ENCODE data around the gene MRI1.

MRI1 gene

DNA sequence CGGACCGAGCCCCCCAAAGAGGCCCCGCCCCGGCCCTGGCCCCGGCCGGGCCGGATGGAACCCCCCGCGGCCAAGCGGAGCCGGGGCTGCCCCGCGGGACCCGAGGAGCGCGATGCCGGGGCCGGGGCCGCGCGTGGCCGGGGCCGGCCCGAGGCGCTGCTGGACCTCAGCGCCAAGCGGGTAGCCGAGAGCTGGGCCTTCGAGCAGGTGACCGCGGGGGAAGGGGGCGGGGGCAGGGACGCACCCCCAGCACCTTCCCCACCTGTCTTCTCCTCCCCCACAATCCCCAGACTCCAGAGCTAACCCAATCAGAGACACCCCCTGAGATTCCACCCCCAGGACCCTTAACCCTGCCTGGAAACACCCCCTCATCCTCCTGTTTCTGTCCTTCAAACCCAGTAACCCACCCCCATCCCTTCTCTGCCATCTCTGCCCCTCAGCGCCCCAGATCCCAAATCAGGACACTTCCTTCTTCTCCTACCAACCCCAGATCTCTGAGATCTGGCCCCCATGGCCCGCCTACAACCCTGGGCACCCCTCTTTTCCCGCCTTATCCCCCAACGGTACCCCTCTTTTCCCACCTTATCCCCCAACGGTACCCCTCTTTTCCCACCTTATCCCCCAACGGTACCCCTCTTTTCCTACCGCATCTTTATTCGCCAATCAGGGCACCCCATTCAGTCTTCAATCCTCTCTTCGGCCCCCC, 31.4 kb downstream of the MRI1 start:
- peak overlapping the region; percentile 62 for H3K4me2 ChIP-seq (ENCODE audit: low read length)
- peak overlapping the region; percentile 63 for H3K27ac ChIP-seq
- H3K4me3 ChIP-seq (ENCODE audit: low read depth, low read length) = peak overlapping the region; percentile 72
- H2AFZ ChIP-seq = peak overlapping the region; percentile 75
- peaks cover 8% of the 10 kb centered on the region for H3K4me1 ChIP-seq
- TF ChIP-seq, protein P1, sequence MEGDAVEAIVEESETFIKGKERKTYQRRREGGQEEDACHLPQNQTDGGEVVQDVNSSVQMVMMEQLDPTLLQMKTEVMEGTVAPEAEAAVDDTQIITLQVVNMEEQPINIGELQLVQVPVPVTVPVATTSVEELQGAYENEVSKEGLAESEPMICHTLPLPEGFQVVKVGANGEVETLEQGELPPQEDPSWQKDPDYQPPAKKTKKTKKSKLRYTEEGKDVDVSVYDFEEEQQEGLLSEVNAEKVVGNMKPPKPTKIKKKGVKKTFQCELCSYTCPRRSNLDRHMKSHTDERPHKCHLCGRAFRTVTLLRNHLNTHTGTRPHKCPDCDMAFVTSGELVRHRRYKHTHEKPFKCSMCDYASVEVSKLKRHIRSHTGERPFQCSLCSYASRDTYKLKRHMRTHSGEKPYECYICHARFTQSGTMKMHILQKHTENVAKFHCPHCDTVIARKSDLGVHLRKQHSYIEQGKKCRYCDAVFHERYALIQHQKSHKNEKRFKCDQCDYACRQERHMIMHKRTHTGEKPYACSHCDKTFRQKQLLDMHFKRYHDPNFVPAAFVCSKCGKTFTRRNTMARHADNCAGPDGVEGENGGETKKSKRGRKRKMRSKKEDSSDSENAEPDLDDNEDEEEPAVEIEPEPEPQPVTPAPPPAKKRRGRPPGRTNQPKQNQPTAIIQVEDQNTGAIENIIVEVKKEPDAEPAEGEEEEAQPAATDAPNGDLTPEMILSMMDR (IDR thresholded peaks at IDR 0.05) = no peak
- no peaks in the 10 kb centered on the region for H3K79me2 ChIP-seq
- no peaks in the 10 kb centered on the region for H3K36me3 ChIP-seq (ENCODE audit: control insufficient read depth, insufficient read depth, low read length)
- H3K9me3 ChIP-seq (ENCODE audit: control insufficient read depth, low read length) = no peaks in the 10 kb centered on the region
- H3K27me3 ChIP-seq (ENCODE audit: control insufficient read depth, insufficient read depth, low read length) = no peaks in the 10 kb centered on the region
- H3K9ac ChIP-seq = no peak overlapping the region

DNA sequence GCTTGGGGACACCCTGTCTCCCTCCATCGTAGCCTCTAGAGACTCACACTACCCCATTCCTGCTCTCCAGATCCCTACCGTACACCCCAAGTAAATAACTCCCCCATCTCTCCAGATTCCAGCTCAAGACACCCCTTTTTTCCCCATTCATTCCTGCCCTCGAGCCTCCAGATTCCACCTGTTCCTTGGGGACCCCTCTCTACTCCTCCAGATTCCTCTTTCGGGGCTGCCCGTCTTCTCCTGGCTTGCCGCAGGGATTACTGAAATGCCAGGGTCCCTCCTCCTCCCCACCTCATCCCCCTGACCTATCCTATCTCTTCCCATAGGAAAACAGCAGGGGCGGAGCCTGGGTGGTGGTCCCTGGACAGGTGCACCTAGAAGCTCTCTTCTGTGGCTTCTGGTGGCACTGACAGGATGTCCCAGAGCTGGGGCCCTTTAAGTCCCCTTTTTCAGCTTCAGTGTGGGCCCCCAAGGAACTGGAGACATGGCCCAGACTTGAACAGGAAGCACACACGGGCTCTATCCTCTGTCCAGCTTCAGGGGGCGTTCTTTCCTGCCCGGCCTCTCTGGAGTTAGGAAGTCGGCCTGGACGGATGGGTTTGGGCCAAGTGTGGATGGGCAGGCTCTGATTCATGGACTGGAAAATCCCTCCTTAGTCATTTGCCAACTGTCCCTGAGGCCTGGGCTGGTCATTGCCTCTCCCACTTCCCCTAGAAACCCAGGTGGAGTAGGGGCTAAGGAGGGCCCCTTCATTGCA, 32.2 kb downstream of the MRI1 start:
- Histone ChIP-seq H3K79me2 (no peaks in the 10 kb centered on the region), H3K4me1 (peaks cover 8% of the 10 kb centered on the region), H3K36me3 (ENCODE audit: control insufficient read depth, insufficient read depth, low read length) (no peaks in the 10 kb centered on the region), H3K4me3 (ENCODE audit: low read depth, low read length) (peak overlapping the region; percentile 72), H3K27ac (peak overlapping the region; percentile 34), H3K9ac (no peak overlapping the region), H3K9me3 (ENCODE audit: control insufficient read depth, low read length) (no peaks in the 10 kb centered on the region), H3K27me3 (ENCODE audit: control insufficient read depth, insufficient read depth, low read length) (no peaks in the 10 kb centered on the region), H2AFZ (no peak overlapping the region), H3K4me2 (ENCODE audit: low read length) (peak overlapping the region; percentile 62)
- TF ChIP-seq, protein P1 (IDR thresholded peaks at IDR 0.05) = no peak

DNA sequence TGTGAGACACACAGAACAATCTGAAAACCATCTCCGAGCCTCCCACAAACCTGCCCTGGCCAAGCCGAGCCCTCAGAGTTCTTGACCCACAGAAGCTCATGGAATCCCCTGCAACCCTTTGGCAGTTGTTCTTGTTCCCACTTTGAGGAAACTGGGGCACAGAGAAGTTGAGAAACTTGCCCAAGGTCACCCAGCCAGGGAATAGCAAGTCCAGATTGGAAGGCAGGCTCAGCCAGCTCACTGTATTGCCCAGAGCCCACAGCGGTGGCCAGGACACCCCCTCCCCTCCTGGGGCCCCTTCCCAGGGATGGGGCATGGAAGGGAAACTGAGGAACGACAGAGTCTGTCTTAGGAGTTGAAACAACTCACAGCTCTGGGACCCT, 32.7 kb downstream of the MRI1 start:
- Histone ChIP-seq H3K4me3 (ENCODE audit: low read depth, low read length) (no peak overlapping the region), H3K36me3 (ENCODE audit: control insufficient read depth, insufficient read depth, low read length) (no peaks in the 10 kb centered on the region), H3K4me1 (peaks cover 8% of the 10 kb centered on the region), H3K9ac (no peak overlapping the region), H2AFZ (no peak overlapping the region), H3K9me3 (ENCODE audit: control insufficient read depth, low read length) (no peaks in the 10 kb centered on the region), H3K79me2 (no peaks in the 10 kb centered on the region), H3K4me2 (ENCODE audit: low read length) (peak overlapping the region; percentile 62), H3K27ac (peak overlapping the region; percentile 34), H3K27me3 (ENCODE audit: control insufficient read depth, insufficient read depth, low read length) (no peaks in the 10 kb centered on the region)
- TF ChIP-seq, protein P1 (IDR thresholded peaks at IDR 0.05) = no peak

DNA sequence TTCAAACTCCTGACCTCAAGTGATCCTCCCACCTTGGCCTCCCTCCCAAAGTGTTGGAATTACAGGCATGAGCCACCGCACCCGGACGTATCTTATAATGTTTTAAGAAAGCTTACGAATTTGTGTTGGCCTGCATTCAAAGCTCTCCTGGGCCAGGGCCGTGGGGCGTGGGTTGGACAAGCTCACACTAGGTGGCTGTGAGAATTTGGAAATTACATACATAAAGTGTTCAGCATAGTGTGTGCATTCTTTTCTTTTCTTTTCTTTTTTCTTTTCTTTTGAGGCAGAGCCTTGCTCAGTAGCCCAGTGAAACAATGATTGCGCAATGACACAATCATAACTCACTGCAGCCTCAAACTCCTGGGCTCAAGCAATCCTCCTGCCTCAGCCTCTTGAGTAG, 33.5 kb downstream of the MRI1 start:
- no peaks in the 10 kb centered on the region for H3K79me2 ChIP-seq
- H3K27me3 ChIP-seq (ENCODE audit: control insufficient read depth, insufficient read depth, low read length) = no peaks in the 10 kb centered on the region
- no peaks in the 10 kb centered on the region for H3K9me3 ChIP-seq (ENCODE audit: control insufficient read depth, low read length)
- H3K9ac ChIP-seq = no peak overlapping the region
- no peak overlapping the region for H3K4me3 ChIP-seq (ENCODE audit: low read depth, low read length)
- H3K4me2 ChIP-seq (ENCODE audit: low read length) = no peak overlapping the region
- no peaks in the 10 kb centered on the region for H3K36me3 ChIP-seq (ENCODE audit: control insufficient read depth, insufficient read depth, low read length)
- TF ChIP-seq, protein P1 (IDR thresholded peaks at IDR 0.05) = no peak
- H3K4me1 ChIP-seq = peaks cover 8% of the 10 kb centered on the region
- H2AFZ ChIP-seq = no peak overlapping the region
- no peak overlapping the region for H3K27ac ChIP-seq
